Measurements from ENCODE around the gene TFDP3.

The TFDP3 gene

GRCh38 chrX:133218329-133218728 is at the start of gene TFDP3:
TFDP3 (minus strand) TSS chrX:133218354; CDS start chrX:133218259, 95 bp downstream.
- DNase-seq = no peak

- no peak for DNase-seq
Measured at GRCh38 chrX:133267621-133268020, 49.5 kb upstream of the TFDP3 start.

GRCh38 chrX:133265331-133265730 is 47.2 kb upstream of the TFDP3 start:
- DNase-seq = no peak

- DNase-seq = no peak
Measured at GRCh38 chrX:133258481-133258880, 40.3 kb upstream of the TFDP3 start.

- DNase-seq = peak; percentile 7
Measured at GRCh38 chrX:133254666-133255065, 36.5 kb upstream of the TFDP3 start.

GRCh38 chrX:133251204-133251603 is 33.0 kb upstream of the TFDP3 start:
- DNase-seq = no peak

- no peak for DNase-seq
Measured at GRCh38 chrX:133250184-133251100, 32.3 kb upstream of the TFDP3 start.

- DNase-seq = no peak
Measured at GRCh38 chrX:133249266-133250058, 31.3 kb upstream of the TFDP3 start.

GRCh38 chrX:133248177-133248576 is 30.0 kb upstream of the TFDP3 start:
- no peak for DNase-seq

- no peak for DNase-seq
Measured at GRCh38 chrX:133246921-133247320, 28.8 kb upstream of the TFDP3 start.

GRCh38 chrX:133235830-133236229 is 17.7 kb upstream of the TFDP3 start:
- no peak for DNase-seq

- DNase-seq = no peak
Measured at GRCh38 chrX:133232331-133232730, 14.2 kb upstream of the TFDP3 start.

GRCh38 chrX:133229361-133229760 is 11.2 kb upstream of the TFDP3 start:
- DNase-seq = no peak

- no peak for DNase-seq
Measured at GRCh38 chrX:133215747-133216146, 2.4 kb downstream of the TFDP3 start.

GRCh38 chrX:133215017-133215416 is 3.1 kb downstream of the TFDP3 start:
- DNase-seq = no peak

GRCh38 chrX:133214301-133214700 is 3.9 kb downstream of the TFDP3 start:
- DNase-seq = no peak

- no peak for DNase-seq
Measured at GRCh38 chrX:133213117-133213516, 5.0 kb downstream of the TFDP3 start.

- no peak for DNase-seq
Measured at GRCh38 chrX:133207751-133208150, 10.4 kb downstream of the TFDP3 start.

GRCh38 chrX:133191739-133192039 is 26.5 kb downstream of the TFDP3 start:
- DNase-seq = no peak

GRCh38 chrX:133190877-133191738 is 27.0 kb downstream of the TFDP3 start:
- DNase-seq = no peak

- DNase-seq = no peak
Measured at GRCh38 chrX:133189195-133189594, 29.0 kb downstream of the TFDP3 start.

- DNase-seq = no peak
Measured at GRCh38 chrX:133188631-133189030, 29.5 kb downstream of the TFDP3 start.

- DNase-seq = peak; percentile 55
Measured at GRCh38 chrX:133185938-133186337, 32.2 kb downstream of the TFDP3 start.

All from NCI-H2029 (cell line).